Measurements from ENCODE around the gene ATRNL1.
"Not testable (repeated sequence)": the region's sequence is repeated elsewhere in the genome, so short reads cannot be mapped to it uniquely, and the experiment has no call there.

The ATRNL1 gene

DNA sequence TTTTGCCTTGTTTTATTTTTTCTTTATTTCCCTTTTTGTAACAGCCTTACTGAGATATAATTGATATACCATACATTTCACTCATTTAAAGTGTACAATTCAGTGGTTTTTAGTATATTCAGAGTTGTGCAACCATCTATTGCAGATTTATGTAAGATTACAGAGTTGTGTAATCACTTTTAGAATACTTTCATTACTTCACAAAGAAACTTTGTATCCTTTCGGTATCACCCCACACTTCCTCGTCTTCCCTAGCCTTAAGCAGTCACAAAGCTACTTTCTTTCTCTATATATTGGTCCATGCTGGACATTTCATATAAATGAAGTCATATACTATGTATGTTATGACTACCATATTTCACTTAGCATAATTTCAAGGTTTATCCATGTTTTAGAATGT is 74.6 kb downstream of the ATRNL1 start:
- H3K36me3 ChIP-seq (ENCODE audit: insufficient read depth, low read length): no peaks in the 10 kb centered on the region
- no peak for TF ChIP-seq EZH2 (IDR thresholded peaks at IDR 0.05; ENCODE audit: borderline replicate concordance, low read depth, low read length, severe bottlenecking)
- TF ChIP-seq, protein P1, sequence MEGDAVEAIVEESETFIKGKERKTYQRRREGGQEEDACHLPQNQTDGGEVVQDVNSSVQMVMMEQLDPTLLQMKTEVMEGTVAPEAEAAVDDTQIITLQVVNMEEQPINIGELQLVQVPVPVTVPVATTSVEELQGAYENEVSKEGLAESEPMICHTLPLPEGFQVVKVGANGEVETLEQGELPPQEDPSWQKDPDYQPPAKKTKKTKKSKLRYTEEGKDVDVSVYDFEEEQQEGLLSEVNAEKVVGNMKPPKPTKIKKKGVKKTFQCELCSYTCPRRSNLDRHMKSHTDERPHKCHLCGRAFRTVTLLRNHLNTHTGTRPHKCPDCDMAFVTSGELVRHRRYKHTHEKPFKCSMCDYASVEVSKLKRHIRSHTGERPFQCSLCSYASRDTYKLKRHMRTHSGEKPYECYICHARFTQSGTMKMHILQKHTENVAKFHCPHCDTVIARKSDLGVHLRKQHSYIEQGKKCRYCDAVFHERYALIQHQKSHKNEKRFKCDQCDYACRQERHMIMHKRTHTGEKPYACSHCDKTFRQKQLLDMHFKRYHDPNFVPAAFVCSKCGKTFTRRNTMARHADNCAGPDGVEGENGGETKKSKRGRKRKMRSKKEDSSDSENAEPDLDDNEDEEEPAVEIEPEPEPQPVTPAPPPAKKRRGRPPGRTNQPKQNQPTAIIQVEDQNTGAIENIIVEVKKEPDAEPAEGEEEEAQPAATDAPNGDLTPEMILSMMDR (IDR thresholded peaks at IDR 0.05; ENCODE audit: borderline replicate concordance, extremely low read depth, low read length, poor library complexity, severe bottlenecking): no peak
- H3K9me3 ChIP-seq (ENCODE audit: insufficient read depth, low read length, severe bottlenecking): no peaks in the 10 kb centered on the region

DNA sequence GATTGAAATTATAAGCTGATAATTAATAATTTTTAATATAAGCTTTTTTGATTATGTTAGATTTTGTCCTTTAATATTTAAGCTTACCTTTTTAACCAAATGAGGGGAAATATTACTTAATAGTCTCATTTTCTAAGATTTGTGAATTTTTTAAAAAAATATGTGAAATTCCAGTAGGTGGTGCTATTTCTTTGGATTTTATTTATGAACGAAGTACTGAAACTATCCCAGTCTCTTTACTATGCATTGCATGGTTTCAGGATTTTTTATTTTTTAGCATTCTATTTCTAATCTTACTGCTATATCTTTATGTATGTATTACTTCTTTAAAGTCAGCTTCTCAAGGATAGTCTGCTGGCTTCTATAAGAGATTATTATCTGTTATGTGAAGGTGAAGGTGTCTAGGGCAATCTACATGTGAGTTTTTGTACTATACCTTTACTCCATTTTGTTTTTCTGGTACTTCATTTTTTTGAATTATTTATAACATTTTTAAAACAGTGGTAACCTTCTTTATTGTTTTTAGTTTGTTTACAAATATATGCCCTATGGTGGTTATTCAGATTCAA is 78.3 kb downstream of the ATRNL1 start:
- no peak for DNase-seq
- TF ChIP-seq, protein P1 (IDR thresholded peaks at IDR 0.05; ENCODE audit: borderline replicate concordance, extremely low read depth, low read length, poor library complexity, severe bottlenecking): peak; percentile 38
- no peak for TF ChIP-seq EZH2 (IDR thresholded peaks at IDR 0.05; ENCODE audit: borderline replicate concordance, low read depth, low read length, severe bottlenecking)
- no peak for ATAC-seq (ENCODE audit: insufficient read depth, low read depth)

More for the DNA sequence above, 74.6 kb downstream of the ATRNL1 start:
- H3K4me1 ChIP-seq (ENCODE audit: insufficient read depth, low read length): no peaks in the 10 kb centered on the region
- H3K4me3 ChIP-seq (ENCODE audit: low read depth in 1 of 2, low read length in 2 of 2): no peak overlapping the region
- H2AFZ ChIP-seq (ENCODE audit: low read depth, low read length): no peak overlapping the region
- DNase-seq (no peak), ATAC-seq (ENCODE audit: insufficient read depth, low read depth) (no peak)
- H3K27ac ChIP-seq (ENCODE audit: low read length): no peak overlapping the region
- H3K9ac ChIP-seq (ENCODE audit: low read depth, low read length): no peak overlapping the region
- no peak overlapping the region for H3K4me2 ChIP-seq (ENCODE audit: insufficient read depth, low read length)
- no peaks in the 10 kb centered on the region for H4K20me1 ChIP-seq (ENCODE audit: insufficient read depth, low read length)
- no peaks in the 10 kb centered on the region for H3K27me3 ChIP-seq (ENCODE audit: insufficient read depth, low read length, poor library complexity)
- no peaks in the 10 kb centered on the region for H3K79me2 ChIP-seq (ENCODE audit: insufficient read depth, low read length)

DNA sequence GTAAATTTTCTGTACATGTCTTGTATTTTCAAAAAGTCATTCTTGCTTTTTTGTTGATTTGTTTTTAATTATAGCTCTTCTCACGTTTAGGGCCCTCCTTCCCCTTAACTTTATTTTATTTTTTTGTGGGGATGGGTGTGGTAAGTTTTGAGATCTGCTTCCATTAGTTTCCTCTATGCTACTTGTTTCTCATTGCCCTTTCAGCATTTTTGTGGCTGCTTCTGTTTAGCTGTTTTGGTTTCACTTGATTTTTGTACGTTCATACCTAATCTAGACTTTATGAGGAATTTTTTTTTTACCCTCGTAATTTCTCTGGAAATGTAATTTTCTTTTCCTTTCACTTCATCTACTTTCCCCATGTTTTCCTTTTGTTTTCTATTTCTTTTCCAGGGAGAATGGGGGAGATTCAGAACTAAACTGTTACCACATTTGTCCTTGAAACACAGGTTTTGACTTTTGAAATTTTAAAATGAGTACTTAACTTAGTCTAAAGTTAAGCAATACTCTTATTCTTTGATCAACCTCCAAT is 80.8 kb downstream of the ATRNL1 start:
- DNase-seq: no peak
- no peak for ATAC-seq (ENCODE audit: insufficient read depth, low read depth)
- no peak overlapping the region for H3K4me2 ChIP-seq (ENCODE audit: insufficient read depth, low read length)
- TF ChIP-seq, protein P1 (IDR thresholded peaks at IDR 0.05; ENCODE audit: borderline replicate concordance, extremely low read depth, low read length, poor library complexity, severe bottlenecking): no peak
- no peak for TF ChIP-seq EZH2 (IDR thresholded peaks at IDR 0.05; ENCODE audit: borderline replicate concordance, low read depth, low read length, severe bottlenecking)
- no peaks in the 10 kb centered on the region for H4K20me1 ChIP-seq (ENCODE audit: insufficient read depth, low read length)
- H3K27me3 ChIP-seq (ENCODE audit: insufficient read depth, low read length, poor library complexity): no peaks in the 10 kb centered on the region
- H2AFZ ChIP-seq (ENCODE audit: low read depth, low read length): no peak overlapping the region
- H3K4me3 ChIP-seq (ENCODE audit: low read depth in 1 of 2, low read length in 2 of 2): no peak overlapping the region
- H3K79me2 ChIP-seq (ENCODE audit: insufficient read depth, low read length): no peaks in the 10 kb centered on the region
- no peaks in the 10 kb centered on the region for H3K36me3 ChIP-seq (ENCODE audit: insufficient read depth, low read length)
- H3K27ac ChIP-seq (ENCODE audit: low read length): no peak overlapping the region
- no peak overlapping the region for H3K9ac ChIP-seq (ENCODE audit: low read depth, low read length)
- H3K4me1 ChIP-seq (ENCODE audit: insufficient read depth, low read length): no peaks in the 10 kb centered on the region
- H3K9me3 ChIP-seq (ENCODE audit: insufficient read depth, low read length, severe bottlenecking): no peaks in the 10 kb centered on the region

More for the DNA sequence above, 78.3 kb downstream of the ATRNL1 start:
- Histone ChIP-seq H3K27ac (ENCODE audit: low read length) (no peak overlapping the region), H3K9me3 (ENCODE audit: insufficient read depth, low read length, severe bottlenecking) (no peaks in the 10 kb centered on the region), H3K79me2 (ENCODE audit: insufficient read depth, low read length) (no peaks in the 10 kb centered on the region), H4K20me1 (ENCODE audit: insufficient read depth, low read length) (no peaks in the 10 kb centered on the region), H2AFZ (ENCODE audit: low read depth, low read length) (no peak overlapping the region), H3K4me3 (ENCODE audit: low read depth in 1 of 2, low read length in 2 of 2) (no peak overlapping the region), H3K4me2 (ENCODE audit: insufficient read depth, low read length) (no peak overlapping the region), H3K36me3 (ENCODE audit: insufficient read depth, low read length) (no peaks in the 10 kb centered on the region), H3K4me1 (ENCODE audit: insufficient read depth, low read length) (no peaks in the 10 kb centered on the region), H3K27me3 (ENCODE audit: insufficient read depth, low read length, poor library complexity) (no peaks in the 10 kb centered on the region), H3K9ac (ENCODE audit: low read depth, low read length) (no peak overlapping the region)

DNA sequence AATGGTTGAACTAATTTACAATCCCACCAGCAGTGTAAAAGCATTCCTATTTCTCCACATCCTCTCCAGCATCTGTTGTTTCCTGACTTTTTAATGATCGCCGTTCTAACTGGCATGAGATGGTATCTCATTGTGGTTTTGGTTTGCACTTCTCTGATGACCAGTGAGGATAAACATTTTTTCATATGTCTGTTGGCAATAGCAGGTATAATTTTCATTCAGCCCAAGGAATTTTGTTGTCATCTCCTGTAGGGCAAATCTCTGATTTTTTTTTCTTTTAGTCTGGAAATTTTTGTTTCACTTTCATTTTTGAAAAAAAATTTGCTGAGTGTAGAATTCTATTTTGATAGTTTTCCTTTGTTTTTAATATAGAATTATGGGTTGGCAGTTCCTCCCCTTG is 114.1 kb downstream of the ATRNL1 start:
- H3K4me1 ChIP-seq (ENCODE audit: insufficient read depth, low read length); H3K9me3 ChIP-seq (ENCODE audit: insufficient read depth, low read length, severe bottlenecking); H3K79me2 ChIP-seq (ENCODE audit: insufficient read depth, low read length); DNase-seq; H3K36me3 ChIP-seq (ENCODE audit: insufficient read depth, low read length); H3K4me3 ChIP-seq (ENCODE audit: low read depth in 1 of 2, low read length in 2 of 2); H3K27me3 ChIP-seq (ENCODE audit: insufficient read depth, low read length, poor library complexity); H4K20me1 ChIP-seq (ENCODE audit: insufficient read depth, low read length); H3K9ac ChIP-seq (ENCODE audit: low read depth, low read length); H2AFZ ChIP-seq (ENCODE audit: low read depth, low read length); H3K27ac ChIP-seq (ENCODE audit: low read length): not testable (repeated sequence)
- H3K4me2 ChIP-seq (ENCODE audit: insufficient read depth, low read length): peak overlapping the region; percentile 30; the same call in 1 of the 2 replicates
- peak; percentile 53; the same call in 1 of the 3 replicates for ATAC-seq (ENCODE audit: insufficient read depth, low read depth)
